ENCODE measurements around the gene GATD1.

DNA sequence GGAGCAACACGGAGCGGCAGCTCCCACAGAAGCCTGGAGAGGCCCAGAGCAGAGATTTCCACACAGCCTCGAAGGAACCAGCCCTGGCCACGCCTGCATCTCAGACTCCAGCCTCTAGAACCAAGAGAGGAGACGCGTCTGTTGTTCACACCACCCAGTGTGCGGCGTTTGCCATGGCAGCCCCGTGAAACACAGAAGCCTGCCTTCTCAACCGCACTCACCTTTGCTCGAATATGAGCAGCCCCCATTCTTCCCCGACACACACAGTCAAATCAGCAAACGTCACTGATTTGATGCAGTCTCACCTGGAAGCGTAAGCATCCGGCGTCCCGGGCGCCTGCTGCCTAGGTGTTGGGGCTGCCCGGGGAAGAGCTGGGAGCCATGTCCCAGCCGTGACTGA, 44.2 kb downstream of the GATD1 start:
- TF ChIP-seq CREB1 (CRISPR knock-in tag; IDR thresholded peaks at IDR 0.05; ENCODE audit: low read depth) (no peak), POLR2AphosphoS5 (IDR thresholded peaks at IDR 0.05; ENCODE audit: low read depth) (no peak), EZH2 (IDR thresholded peaks at IDR 0.05; ENCODE audit: low read depth, unreplicated experiment) (no peak)
- TF ChIP-seq, protein P1, sequence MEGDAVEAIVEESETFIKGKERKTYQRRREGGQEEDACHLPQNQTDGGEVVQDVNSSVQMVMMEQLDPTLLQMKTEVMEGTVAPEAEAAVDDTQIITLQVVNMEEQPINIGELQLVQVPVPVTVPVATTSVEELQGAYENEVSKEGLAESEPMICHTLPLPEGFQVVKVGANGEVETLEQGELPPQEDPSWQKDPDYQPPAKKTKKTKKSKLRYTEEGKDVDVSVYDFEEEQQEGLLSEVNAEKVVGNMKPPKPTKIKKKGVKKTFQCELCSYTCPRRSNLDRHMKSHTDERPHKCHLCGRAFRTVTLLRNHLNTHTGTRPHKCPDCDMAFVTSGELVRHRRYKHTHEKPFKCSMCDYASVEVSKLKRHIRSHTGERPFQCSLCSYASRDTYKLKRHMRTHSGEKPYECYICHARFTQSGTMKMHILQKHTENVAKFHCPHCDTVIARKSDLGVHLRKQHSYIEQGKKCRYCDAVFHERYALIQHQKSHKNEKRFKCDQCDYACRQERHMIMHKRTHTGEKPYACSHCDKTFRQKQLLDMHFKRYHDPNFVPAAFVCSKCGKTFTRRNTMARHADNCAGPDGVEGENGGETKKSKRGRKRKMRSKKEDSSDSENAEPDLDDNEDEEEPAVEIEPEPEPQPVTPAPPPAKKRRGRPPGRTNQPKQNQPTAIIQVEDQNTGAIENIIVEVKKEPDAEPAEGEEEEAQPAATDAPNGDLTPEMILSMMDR (conservative IDR thresholded peaks at IDR 0.05; ENCODE audit: low read depth in 2 of 2): no peak
- TF ChIP-seq, protein P2, sequence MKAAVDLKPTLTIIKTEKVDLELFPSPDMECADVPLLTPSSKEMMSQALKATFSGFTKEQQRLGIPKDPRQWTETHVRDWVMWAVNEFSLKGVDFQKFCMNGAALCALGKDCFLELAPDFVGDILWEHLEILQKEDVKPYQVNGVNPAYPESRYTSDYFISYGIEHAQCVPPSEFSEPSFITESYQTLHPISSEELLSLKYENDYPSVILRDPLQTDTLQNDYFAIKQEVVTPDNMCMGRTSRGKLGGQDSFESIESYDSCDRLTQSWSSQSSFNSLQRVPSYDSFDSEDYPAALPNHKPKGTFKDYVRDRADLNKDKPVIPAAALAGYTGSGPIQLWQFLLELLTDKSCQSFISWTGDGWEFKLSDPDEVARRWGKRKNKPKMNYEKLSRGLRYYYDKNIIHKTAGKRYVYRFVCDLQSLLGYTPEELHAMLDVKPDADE (IDR thresholded peaks at IDR 0.05): no peak
- TF ChIP-seq, protein P3, sequence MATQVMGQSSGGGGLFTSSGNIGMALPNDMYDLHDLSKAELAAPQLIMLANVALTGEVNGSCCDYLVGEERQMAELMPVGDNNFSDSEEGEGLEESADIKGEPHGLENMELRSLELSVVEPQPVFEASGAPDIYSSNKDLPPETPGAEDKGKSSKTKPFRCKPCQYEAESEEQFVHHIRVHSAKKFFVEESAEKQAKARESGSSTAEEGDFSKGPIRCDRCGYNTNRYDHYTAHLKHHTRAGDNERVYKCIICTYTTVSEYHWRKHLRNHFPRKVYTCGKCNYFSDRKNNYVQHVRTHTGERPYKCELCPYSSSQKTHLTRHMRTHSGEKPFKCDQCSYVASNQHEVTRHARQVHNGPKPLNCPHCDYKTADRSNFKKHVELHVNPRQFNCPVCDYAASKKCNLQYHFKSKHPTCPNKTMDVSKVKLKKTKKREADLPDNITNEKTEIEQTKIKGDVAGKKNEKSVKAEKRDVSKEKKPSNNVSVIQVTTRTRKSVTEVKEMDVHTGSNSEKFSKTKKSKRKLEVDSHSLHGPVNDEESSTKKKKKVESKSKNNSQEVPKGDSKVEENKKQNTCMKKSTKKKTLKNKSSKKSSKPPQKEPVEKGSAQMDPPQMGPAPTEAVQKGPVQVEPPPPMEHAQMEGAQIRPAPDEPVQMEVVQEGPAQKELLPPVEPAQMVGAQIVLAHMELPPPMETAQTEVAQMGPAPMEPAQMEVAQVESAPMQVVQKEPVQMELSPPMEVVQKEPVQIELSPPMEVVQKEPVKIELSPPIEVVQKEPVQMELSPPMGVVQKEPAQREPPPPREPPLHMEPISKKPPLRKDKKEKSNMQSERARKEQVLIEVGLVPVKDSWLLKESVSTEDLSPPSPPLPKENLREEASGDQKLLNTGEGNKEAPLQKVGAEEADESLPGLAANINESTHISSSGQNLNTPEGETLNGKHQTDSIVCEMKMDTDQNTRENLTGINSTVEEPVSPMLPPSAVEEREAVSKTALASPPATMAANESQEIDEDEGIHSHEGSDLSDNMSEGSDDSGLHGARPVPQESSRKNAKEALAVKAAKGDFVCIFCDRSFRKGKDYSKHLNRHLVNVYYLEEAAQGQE (IDR thresholded peaks at IDR 0.05; ENCODE audit: unreplicated experiment): no peak

All from GM23338 (cell line).